OCI-M1 (cell line): Measurements from ENCODE around the gene KIF25.

Experiments
- DNase-seq: peaks from one replicate; lab custom pipeline; 2025; lab: John Stamatoyannopoulos, UW

Gene KIF25

DNA sequence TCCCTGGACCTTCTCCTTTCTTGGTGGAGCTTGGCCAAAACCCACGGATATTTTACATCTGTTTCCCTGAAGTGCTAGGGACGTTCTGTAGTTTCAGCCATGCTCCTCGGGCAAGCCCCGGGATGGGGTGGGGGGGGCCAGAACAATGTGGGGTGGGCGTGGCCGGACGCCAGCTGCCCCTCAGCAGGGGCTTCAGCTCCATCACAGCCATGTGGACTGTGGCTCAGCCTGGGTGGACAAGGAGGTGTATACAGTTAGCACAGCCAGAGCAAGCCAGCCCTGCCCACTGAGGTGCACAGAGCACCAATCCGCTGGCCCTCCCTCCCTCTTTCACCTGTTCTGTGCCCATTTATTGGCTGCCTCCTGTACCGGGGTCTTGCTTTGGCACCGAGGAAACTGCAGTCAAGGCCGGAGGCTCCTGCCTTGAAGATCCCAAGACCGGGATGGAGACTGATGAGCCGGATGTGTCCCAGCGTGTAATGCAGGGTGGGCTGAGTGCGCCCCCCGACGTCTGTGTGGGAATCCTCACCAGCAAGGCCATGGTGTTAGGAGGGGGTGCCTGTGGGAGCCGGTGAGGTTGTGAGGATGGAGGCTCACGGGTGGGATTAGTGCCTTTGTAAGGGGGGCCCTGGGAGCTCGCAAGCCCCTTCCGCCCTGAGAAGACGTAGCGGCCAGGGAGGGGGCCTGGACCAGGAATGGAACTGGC lies 53.6 kb downstream of the KIF25 start:
- no peak for DNase-seq

DNA sequence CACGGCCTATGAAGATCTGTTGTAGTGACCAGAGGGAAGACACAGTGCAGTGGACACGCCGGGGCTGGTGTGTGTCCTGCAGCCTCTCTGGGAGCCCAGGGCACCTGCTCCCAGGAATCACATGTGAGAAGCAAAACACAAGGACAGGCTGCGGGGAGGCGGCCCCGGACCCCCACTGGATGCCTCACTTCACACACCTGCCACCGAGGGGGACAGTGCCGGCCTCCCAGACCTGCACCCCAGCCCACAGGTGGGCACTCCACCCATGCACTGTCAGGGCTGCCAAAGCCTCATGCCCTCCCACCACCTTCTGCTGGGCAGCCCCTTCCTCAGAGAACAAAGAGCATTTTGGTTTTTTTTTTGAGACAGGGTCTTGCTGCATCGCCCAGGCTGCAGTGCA lies 54.2 kb downstream of the KIF25 start:
- no peak for DNase-seq

DNA sequence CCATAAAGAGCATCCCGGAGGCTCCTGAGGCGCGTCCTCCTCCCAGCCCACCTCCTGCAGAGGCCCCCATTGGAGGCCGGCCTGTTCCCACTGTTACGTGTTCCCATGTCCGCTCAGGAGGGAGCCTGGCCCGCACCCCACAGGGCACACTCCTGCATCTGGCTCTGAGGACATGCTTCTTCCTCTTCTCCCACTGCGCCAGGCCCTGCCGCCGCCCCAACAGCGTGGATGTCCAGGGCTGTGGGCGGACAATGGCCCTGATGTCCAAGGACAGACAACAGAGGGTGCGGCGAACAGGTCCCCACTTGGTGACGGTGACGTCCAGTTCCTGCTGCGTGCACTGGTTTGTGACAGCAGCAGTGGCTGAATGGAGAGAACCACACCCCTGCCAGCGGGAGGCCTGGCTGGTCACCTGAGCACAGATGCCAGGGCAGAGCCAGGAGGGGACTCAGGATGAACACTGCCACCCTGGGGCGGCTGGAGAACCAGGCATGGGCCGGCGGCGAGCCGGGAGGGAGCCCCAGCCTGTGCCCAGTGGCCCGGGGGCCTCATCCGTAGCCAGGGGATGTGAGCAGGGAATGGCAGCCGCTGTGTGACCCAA lies 54.9 kb downstream of the KIF25 start:
- DNase-seq: no peak

DNA sequence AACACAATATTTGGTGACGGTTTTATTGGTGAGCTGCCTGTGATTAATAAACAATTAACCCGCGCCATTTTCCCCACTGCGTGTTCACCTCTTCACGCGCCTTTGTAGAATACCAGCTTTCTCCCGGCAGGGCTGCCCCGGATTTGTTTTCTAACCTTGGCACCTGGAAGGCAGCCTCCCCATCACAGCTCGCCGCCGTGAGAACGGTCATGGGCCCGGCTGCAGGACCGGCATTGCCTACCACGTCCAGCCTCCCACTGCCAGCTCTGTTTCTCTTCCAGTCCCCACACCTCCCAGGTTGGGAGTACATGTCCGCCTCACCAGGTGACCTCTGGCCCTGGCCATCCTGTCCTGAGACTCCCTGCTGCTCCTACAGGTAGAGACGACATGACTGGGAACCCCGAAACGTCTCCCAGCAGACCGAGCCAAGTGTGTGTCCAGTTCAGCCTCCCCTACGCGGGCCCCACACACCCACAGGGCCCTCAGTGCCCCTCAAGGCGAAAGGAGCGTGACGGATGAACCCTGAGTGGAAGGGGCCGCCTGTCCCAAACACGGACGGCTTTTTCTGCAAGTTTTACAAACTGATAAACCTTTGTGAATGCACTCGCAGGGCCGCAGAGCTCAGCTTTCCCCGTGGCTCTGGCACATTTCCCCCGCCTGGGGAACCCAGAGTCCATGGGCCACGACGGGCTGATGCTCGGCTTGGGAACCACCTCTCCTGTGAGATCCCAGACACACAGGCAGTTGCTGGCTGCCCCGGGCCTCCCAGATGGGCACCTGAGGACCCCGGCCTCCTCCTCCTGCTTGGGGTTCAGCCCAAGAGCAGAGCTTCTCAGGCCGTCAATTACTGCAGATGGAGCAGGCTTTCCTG lies 55.9 kb downstream of the KIF25 start:
- no peak for DNase-seq

DNA sequence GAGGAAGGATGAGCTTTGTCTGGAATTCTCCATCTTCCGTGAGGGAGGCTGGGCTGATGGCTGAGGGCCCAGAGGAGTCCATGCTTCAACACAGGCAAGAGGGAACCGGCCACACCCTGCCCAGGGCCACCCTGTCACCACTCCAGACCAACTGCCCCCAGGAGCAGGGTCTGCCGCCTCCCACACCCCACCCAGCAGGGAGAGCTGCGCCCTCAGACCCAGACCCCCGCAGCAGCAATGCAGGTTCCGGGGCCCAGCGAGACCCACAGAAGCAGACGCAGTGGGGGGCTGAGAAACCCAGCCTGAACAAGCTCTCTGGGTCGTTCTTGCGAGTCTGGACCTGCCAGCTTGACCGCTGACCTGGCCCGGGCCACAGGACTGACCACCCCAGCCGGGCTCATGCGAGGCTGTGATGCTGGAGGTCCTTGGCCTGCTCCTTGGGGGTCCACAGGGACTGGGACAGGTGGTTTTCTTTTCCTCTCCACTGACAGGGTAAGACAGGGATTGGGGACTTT lies 56.5 kb downstream of the KIF25 start:
- DNase-seq: no peak

DNA sequence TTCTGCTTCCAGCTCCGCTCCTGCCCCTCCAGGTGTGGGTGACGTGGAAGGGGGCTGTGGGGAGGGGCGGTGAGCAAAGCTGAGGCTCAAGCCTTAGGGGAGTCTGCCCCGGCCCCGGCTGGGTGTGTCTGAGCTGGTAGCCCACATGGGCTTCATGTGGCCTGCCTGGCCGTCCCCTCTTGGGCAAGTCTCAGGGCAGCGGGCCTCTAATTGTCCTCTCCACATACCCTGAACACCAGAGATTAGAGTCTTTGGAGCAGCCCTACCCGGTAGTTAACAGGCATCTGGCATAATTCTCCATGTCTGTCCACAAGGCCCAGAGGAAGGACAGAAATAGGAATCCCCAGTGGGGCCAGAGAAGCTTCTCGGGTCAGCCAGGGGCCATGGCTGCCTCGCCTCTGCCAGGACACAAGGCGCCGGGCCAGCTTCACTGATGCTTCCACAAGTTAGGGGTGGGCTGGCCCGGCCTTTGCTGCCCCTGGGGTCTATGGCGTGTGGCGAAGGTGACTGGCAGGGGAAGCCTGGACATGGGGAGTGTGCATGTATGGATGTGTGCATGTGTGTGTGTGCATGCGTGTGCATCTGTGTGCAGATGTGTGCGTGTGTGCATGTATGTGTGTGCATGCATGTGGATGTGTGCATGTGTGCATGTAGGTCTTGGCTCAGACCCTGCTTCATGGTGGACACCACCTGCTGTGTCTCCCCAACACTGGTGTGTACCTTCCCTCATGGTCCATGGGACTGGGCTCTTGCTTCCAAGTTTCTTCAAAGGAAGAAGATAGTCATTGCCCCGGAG lies 57.5 kb downstream of the KIF25 start:
- no peak for DNase-seq

DNA sequence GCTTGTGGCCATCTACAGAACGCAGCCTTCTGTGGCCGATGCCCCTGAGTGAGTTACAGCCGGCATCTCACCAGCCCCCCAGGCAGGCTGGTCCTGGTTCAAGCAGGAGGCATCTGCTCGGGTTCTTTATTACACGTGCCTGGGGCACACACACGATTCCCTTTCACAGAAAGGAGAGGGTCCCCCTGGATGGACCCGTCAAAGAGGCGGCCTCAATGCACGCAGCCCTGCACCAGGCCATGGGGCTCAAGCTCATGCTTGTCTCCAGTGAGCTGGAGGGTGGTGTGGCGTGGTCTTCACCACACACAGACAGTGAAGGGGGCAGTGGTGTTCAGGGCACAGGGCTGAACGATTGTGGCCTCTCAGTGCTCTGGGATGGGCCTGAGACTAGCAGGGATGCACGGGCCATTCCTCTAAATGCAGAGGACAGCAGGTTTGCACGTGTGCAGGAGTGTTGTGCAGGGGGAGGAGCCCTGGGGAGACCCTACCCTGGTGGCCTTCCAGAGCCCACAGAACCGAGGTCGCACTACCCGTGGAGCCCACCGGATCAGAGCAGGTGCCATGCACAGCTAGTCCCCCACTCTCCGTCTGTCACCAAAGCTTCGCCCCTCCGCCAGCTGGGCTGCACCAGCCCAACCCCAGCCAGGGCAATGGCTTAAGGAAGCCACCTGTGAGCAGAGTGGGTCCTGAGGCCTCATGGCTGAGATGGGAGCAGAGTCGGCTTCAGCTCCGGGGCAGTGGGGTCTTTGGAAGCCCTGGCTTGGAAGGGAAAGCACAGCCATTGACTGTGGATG lies 58.4 kb downstream of the KIF25 start:
- no peak for DNase-seq

DNA sequence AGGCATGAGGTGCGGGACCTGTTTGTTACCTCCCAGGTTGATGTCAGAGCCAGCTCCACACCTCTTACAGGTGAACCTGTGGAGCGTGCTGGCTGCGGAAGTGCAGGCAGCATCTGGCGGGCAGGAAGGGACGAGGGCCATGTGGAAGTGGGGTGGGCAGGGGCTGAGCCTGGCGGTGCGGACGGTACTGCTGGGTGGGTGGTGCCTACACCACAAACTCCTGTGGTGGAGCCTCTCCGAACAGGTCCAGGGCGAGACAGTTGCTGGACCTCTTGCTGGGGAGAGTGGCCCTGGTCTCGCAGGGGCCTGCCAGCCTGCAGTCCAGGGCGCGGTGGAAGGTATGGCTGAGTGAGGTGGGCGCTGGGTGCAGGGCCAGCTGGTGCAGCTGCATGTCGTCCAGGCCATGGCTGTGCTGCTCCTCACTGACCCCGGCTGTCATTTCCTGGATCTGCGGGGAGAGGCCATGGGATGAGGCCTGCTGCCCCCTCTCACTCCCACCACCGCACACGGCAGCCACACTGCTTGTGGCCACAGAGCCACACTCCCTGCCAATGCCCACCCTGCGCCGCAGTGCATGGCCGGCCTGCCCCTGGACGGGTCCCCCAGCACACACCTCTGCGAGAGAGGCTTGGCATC lies 59.5 kb downstream of the KIF25 start:
- no peak for DNase-seq

DNA sequence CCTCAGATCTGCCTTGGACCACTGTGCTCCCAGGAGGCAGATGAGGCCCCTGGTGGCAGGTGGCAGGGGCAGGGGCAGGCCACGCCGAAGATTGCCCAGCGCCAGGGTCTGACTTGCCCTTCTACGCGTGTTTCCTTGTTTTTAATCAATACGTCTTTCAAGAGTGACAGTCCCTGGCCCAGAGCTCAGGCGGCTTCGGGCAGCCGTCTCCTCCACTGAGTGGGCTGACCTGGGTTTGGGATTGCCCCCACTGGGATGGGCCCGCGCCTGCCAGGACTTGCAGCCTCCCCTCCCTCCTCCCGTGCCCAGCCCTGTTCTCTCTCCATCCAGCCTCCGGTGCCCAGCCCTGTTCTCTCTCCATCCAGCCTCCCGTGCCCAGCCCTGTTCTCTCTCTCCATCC lies 60.4 kb downstream of the KIF25 start:
- DNase-seq: no peak

DNA sequence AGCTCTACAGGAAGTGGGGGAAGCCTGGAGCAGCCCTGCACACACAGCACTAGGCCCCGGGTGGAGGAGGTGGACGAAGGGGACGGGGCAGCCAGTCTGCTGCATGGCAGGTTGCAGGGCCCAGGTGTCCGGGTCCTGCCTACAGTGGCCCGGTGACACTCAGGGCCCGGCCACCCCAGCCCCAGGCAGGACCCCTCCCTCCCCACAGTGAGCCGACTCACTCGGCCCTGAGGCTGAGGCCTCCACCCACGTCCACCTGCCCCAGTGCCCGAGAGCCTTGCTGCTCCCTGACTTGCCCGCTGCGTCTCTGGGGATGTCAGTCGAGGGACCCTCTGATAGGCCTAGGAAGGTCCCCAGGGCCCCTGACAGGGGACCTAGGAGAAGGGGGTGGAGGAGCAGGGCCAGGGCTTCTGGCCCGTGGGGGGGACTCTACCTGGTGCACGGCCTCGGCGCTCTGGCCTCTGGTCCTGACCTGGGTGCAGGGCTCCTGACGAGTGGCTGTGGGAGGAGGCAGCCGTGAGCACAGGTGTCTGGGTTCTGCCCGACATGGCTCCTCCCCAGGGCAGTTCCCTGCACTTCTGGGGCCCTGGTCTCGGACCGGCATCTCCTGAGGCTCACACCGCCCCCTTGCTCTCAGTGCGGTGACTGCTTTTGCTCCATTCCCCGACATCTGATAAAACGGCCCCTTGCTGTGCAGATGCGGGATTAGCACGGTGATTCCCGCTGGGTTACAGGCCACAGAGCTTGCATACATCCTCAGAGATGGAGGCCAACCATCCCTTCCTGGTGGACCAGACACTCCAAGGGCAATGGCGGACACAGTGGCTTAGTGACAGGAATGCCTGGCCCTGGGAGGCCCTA lies 61.5 kb downstream of the KIF25 start:
- DNase-seq: no peak

DNA sequence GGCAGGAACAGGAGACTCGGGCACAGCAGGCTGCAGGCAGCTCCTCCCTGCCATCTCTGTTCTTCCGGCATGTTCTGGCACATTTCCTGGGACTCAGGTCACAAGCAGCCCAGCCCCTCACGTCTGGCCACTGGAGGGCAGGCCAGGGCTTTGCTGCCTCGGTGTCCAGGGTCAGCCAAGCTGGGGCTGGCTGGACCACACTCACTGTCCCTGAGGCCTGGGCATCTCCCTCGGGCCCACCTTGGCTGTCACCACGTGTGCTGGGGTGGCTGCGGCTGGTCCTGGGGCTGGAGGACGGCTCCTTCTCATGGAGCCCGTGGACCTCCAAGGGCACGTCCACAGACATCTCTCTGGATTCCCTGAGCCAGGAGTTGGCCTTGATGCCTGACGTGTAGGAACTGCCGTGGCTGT lies 63.1 kb downstream of the KIF25 start:
- DNase-seq: no peak

DNA sequence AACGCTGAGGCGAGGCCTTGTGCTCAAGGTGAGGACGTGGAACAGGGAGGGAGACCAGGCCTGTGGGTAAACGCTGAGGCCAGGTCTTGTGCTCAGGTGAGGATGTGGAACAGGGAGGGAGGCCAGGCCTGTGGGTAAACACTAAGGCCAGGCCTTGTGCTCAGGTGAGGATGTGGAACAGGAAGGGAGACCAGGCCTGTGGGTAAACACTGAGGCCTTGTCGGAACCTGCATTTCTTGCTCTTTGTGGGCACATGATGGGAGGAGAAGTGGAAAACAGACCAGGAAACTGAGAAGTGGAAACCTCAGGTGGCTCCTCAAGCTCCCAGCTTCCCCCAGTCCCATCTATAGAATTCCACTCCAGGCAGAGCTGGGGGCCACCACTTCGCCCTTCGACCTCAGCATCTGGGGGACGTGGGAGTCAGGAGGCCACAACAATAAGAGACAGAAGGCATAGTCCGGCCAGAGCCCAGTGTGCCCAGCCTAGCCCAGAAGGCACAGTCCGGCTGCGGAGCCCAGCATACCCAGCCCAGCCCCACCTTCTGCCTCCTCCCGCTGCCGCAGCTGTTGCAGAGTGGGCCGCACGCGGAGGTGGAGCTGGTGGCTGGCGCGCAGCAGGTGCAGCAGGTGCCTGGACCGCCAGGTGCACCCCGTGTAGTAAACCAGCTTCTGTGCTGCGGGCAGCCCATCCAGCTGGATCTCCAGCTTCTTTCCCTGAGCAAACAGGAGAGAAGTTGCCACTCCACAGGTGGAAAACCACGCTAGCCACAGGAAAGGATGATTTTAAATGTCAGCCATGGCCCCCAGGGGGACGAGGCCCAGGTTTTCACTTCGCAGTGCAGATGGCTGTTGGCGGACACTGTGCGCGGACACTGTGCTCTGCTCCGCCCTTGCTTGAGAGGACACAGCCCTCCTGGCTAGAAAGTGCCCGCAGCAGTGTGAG lies 64.1 kb downstream of the KIF25 start:
- no peak for DNase-seq

DNA sequence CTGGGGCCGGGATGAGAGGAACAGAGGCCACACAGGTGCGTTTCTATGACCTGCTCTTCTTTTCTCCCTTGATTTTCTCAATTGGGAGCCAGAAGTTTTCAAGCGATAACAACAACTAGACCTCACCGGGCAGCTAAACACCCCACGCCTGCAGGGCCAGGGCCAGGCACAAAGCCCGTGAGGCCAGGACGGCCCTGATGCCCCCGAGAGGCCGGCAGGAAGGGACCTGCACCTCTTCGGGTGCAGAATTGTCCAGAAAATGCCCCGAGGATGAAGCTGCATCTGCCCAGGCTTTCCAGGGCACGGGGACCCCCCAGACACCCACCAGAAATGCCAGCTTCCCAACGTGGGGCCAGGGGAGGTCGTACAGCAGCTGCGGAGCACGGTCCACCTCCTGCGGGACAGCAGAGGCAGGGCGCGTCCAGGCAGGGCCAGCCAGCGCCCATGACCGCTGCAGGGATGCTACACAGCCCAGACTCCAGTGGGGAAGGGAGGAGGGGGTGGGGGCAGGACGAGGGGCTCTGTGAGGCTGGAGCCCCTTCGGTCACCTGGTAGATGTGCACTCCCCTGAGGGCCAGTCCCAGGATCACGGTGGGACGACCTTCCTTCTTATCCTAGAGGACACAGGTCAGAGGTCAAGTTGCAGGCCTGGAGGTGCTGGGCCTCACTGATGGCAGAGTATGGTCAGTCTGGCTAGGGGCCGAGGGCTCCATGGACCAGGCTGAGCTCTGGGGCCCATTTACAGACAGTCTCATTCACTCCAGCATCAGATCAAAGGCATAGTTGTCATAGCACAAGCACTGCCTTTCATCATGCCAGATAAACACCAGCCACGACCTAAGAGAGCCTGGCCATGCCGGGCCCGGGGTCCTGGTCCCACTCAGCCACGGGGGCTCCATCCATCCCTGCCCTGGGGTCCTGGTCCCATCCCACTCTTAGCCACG lies 65.1 kb downstream of the KIF25 start:
- no peak for DNase-seq

DNA sequence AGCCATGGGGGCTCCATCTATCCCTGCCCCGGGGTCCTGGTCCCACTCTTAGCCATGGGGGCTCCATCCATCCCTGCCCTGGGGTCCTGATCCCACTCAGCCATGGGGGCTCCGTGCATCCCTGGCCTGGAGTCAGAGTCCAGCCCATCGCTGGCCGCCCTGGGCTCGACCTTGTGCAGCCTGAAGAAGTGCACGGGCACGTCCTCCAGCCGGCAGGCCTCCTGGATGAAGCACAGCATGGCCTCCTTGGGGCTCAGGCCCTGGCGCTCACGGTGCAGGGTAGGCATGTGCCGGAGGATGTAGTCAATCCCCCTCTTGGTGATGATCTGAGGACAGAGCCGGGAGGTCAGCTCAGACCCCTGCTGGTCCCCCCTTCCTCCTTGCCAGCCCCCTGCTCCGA lies 66.0 kb downstream of the KIF25 start:
- DNase-seq: no peak

DNA sequence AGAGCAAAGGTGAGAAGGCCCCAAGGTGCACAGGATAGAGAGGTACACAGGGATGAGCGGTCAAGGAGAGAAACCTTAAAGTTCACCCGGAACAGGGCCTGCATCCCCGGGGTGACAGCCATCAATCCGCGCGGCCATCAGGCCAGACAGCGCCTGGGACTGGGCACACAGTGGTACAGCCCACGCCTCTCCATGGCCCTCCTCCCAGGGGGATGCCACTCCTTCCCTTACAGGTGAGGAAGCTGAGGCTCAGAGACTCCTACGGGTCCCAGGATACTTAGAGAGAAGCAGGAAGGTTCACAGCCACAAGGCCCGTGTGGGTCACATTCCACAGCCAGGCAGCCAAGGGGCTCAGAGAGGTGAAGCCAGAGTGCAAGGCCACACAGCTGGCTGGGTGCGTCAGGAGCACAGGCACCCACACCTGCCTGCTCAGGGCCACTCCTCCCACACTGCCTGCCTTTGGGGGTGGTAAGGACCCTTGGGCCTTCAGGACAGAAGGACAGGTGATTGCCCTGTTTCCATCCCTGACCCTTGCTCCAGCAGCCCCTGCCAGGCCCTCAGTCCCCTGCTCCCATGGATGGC lies 66.8 kb downstream of the KIF25 start:
- DNase-seq: no peak

DNA sequence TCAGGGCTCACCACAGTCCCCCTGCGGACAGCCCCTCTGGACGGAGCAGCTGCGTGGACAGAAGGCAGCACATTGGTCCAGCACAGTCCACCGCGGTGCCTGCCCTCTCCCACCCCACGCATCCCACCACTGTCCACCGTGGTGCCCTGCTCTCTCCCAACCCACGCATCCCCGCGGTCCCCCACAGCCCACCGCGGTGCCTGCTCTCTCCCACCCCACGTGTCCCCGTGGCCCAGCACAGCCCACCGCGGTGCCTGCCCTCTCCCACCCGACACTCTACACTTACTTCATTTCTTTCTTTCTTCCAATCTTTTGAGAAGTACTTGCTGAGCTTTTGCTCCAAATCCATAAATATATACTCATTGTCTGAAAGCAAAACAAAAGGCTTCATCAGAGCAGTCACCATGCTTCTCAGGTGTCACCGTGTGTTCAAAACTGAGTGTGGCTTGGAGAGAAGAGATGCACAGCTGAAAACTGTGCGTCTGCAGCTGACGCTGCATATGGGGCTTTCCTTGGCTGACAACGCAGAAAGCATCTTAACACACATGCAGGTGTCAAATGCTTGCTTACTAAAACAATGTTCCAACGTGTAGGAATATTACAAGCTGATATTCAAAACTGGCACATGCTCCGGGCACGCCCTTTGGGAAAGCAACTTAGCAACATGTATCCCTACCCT lies 69.7 kb downstream of the KIF25 start:
- no peak for DNase-seq

DNA sequence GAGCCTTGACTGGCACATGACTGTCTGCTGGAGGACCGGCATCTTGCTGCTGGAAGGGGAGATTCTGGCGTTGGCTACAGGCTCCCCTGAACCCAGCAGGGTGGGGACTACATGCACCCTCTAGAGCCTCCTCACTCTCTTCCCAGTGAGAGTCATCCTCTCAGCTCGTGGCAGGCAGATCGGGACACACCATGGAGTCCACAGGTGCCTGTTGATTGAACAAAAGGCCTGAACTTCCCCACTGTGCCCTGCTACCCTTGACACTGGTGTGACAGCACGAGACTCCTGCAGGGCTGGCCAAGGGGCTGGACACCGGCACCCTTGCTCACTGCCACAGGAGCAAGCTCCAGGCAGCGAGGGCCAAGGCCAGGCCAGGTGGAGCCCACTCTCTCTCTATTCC lies 73.3 kb downstream of the KIF25 start:
- no peak for DNase-seq
